ENCODE results near the gene RAB17.

RAB17 gene

DNA sequence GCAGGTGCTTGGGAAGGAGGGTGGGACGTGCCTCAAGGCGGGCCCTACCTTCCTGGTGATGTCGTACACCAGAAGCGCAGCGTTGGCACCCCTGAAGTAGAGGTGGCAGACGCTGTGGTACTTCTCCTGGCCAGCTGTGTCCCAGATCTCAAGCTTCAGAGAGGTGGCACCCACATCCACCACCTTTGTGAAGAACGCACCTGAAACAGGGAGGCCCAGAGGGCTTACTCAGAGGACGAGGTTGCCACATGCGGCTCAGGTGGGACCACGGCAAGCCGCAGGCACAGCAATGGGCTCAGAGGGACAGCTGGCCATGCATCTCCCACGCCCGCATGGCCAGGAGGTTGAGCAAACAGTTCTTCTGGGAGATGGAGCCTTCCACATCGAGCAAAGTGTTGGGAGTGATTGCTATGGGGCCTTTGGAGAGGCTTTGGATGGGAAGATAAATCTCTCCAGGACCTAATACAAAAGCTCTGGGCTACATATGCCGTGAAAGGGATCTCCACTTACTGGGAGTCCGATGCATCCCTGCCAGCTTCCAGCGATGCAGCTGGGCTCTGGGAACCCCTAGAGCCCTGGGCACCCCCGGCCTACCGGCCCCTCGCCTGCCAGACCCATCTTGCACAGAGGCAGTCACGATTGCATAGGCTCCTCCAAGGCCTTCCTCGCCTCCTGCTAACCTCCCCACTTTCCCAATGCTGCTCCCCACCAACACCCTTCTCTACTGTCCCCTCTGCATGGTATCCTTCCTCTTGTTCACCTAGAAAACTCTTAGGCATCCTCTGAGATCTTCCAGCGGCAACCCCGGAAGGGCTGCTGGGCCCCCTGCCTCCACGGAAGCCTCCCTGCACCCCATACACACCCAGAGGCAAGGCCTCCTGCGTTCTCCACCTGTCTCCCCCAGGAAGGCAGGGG lies 12.3 kb downstream of the RAB17 start:
- TF ChIP-seq, protein P1, sequence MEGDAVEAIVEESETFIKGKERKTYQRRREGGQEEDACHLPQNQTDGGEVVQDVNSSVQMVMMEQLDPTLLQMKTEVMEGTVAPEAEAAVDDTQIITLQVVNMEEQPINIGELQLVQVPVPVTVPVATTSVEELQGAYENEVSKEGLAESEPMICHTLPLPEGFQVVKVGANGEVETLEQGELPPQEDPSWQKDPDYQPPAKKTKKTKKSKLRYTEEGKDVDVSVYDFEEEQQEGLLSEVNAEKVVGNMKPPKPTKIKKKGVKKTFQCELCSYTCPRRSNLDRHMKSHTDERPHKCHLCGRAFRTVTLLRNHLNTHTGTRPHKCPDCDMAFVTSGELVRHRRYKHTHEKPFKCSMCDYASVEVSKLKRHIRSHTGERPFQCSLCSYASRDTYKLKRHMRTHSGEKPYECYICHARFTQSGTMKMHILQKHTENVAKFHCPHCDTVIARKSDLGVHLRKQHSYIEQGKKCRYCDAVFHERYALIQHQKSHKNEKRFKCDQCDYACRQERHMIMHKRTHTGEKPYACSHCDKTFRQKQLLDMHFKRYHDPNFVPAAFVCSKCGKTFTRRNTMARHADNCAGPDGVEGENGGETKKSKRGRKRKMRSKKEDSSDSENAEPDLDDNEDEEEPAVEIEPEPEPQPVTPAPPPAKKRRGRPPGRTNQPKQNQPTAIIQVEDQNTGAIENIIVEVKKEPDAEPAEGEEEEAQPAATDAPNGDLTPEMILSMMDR (IDR thresholded peaks at IDR 0.05; ENCODE audit: extremely low read depth, missing control alignments) = no peak
- DNase-seq (ENCODE audit: low spot score) = no peak

DNA sequence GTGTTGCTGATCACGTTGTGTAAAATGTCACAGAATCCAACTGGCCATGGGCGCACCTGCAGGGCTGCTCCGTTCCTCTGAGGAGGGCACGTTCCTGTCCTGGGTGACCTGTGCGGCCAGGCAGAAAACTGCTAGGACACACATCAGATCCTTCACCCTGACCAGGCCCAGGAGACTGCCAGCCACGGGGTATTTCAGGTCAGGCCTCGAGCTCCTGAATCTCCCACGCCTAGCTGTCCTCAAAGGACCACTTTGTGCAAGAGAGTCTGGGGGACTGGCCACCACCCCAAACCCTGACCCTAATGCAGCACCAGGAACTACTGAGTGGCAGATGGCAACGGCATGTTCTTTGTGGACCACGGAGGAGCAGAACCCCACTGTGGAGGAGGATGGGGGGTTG lies 13.1 kb downstream of the RAB17 start:
- TF ChIP-seq, protein P1 (IDR thresholded peaks at IDR 0.05; ENCODE audit: extremely low read depth, missing control alignments) = no peak
- no peak for DNase-seq (ENCODE audit: low spot score)

DNA sequence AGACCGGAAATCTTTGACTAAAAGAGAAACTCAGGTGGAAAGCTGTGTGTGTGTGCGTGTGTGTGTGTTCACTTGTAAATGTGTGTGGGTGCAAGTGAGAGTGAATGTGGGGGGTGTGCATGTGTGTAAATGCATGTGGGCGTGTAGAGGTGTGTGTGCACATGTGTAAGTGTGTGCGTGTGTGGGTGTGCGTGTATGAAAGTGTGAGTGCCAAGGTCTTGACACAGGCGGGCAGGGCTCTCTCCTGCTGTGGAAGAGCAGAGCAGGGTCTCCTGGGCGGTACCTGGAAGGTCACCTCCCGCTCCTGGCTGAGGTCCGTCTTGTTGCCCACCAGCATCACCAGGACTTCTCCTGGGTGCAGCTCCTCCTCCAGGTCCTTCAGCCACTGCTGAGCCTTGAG lies 13.6 kb downstream of the RAB17 start:
- TF ChIP-seq, protein P1 (IDR thresholded peaks at IDR 0.05; ENCODE audit: extremely low read depth, missing control alignments) = no peak
- no peak for DNase-seq (ENCODE audit: low spot score)

DNA sequence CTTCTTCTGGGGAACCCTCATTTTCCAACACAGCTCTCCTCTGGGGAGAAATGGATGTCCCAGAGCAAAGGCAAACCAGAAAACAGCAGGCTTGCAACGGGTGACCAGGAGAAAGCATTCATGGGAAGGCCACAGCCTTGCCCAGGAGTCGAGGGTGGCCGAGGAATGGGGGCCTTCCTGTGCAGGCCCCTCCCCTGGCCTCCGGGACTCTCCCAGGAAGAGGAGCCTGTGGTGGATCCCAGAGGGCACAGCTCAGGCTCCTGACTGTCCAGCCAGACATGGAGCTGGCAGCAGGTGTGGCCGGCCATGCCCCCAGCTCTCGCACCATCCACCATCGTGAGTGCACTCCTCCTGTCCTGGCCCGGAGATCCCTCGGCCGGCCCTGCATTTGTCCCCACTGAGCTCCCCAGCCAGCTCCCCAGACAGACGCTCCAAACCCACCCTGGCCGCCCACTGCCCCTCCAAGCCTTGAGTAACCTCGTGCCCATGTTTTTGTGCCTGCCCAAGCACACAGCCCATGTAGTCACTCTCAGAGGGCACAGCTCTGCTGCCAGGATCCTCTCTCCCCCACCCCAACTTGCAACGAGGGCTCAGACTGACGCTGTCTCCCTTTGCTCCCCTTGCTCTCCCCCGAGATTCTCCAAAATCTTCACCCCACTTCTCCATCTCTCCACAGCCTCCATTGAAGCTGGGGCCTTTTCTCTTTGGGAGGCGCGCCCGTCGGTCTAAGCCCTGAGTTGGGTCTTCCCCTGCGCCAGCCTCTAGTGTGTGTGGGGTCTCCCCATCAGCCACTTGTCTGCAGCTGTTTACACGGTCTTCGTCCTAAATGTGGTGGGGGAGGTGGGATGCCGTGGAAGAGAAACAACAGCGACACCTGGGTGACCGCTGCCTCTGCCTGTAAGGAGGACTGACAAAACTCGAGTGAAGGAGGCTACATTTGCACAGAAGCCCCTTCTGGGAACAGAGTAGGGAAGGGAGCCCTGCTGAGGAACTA lies 14.4 kb downstream of the RAB17 start:
- DNase-seq (ENCODE audit: low spot score) = no peak
- TF ChIP-seq, protein P1 (IDR thresholded peaks at IDR 0.05; ENCODE audit: extremely low read depth, missing control alignments) = no peak

DNA sequence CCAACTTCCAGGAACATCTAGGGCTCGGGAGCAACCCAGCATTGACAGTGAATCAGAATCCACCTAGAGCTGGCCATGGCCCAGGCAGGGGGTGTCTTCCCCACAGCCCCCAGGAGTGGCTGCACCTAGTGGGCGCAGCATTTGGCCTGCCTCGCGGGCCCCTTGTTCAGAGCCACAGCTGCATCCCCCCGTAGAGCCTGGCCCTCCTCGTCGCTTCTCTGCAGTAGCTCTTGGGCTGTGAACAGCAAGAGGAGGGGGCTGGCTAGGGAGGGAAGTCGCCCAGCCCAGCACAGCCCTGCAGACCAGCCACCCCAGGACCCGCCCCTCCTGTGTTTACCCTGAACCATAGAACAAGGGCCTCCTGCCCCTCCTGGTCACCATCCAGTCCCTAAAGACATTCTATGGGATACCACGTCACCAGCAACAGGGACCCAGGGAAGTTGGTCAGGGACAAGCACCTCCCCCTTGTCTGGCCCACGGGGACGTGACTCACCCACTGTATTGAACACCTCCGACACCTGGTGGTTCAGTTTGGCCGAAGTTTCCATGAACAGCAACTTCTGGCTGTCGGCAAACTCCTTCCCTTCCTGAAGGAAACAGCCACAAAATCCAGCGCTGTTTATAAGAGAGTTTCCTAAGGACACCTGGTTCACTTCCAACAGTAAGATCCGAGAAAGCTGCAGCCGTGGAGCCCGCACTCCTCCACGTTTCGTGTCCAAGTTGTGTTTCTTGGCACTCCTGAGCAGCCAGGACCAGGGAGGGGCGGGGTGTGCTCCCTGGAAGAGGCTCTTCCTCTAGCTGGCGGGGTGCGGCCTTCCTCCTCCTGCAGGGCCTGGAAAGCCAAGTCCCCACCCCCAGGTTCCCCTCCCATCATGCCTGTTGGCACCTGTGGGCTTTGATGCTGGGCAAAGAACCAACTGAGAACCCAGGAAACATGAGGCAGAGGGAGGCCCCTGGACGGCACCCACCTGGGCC lies 15.4 kb downstream of the RAB17 start:
- TF ChIP-seq, protein P1 (IDR thresholded peaks at IDR 0.05; ENCODE audit: extremely low read depth, missing control alignments) = no peak
- no peak for DNase-seq (ENCODE audit: low spot score)

DNA sequence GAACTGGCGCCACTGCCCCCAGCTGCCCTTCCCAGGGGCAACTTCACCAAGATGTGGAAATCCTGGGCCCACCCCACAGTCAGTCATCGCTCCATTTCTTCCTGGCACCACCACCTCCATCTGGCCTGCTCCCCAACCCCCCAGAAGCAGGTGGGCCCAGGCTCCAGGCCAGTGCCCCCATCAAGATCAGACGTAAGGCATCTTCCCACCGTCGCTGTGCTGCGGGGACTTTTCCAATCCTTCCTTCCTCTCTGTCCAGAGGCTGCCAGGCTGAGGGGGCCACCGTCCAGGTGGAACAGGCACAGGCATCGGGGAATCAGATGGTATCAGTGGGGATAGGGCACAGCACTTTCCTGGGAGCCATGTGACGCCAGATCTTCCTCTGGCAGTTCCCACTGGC lies 16.1 kb downstream of the RAB17 start:
- no peak for DNase-seq (ENCODE audit: low spot score)
- TF ChIP-seq, protein P1 (IDR thresholded peaks at IDR 0.05; ENCODE audit: extremely low read depth, missing control alignments) = no peak
